GM12872 (cell line): ENCODE results near the gene MAP3K3.
A peak's percentile ranks its signal among the peaks of the same experiment; 100 is the strongest.

Source experiments
- TF ChIP-seq, protein P1 (sequence below): IDR thresholded peaks from 3 replicates; pipeline ENCODE4 v1.5.1; 2011; ENCODE audit warnings: low read depth, mild to moderate bottlenecking, low read length, moderate library complexity; ENCODE audit not compliant: insufficient read depth

The MAP3K3 gene

GRCh38 chr17:63685041-63685440 is 62.8 kb downstream of the MAP3K3 start:
- TF ChIP-seq, protein P1, sequence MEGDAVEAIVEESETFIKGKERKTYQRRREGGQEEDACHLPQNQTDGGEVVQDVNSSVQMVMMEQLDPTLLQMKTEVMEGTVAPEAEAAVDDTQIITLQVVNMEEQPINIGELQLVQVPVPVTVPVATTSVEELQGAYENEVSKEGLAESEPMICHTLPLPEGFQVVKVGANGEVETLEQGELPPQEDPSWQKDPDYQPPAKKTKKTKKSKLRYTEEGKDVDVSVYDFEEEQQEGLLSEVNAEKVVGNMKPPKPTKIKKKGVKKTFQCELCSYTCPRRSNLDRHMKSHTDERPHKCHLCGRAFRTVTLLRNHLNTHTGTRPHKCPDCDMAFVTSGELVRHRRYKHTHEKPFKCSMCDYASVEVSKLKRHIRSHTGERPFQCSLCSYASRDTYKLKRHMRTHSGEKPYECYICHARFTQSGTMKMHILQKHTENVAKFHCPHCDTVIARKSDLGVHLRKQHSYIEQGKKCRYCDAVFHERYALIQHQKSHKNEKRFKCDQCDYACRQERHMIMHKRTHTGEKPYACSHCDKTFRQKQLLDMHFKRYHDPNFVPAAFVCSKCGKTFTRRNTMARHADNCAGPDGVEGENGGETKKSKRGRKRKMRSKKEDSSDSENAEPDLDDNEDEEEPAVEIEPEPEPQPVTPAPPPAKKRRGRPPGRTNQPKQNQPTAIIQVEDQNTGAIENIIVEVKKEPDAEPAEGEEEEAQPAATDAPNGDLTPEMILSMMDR, result no peak

GRCh38 chr17:63685578-63685977 is 63.4 kb downstream of the MAP3K3 start:
- TF ChIP-seq, protein P1, result no peak

- TF ChIP-seq, protein P1, result no peak
These were observed 64.0 kb downstream of the MAP3K3 start for GRCh38 chr17:63686138-63686685.

- TF ChIP-seq, protein P1, result 0 out of 3 replicates have a peak, but pooled peaks have one; percentile 13
These were observed 66.3 kb downstream of the MAP3K3 start for GRCh38 chr17:63688396-63689020.

GRCh38 chr17:63689479-63689878 is 67.3 kb downstream of the MAP3K3 start:
- TF ChIP-seq, protein P1, result no peak

GRCh38 chr17:63692195-63692816 is 70.1 kb downstream of the MAP3K3 start:
- TF ChIP-seq, protein P1, result 0 out of 3 replicates have a peak, but pooled peaks have one; percentile 10

GRCh38 chr17:63693411-63694113 is 71.3 kb downstream of the MAP3K3 start:
- TF ChIP-seq, protein P1, result no peak
